Breast epithelium (tissue), 4 donors: ENCODE results near the gene CXCR6. TPM values are rescaled to one million over a fixed set of nuclear protein-coding genes. Genes with fewer than 3 reads are reported as not detected.
A peak's percentile ranks its signal among the peaks of the same experiment; 100 is the strongest.

Source experiments
- DNase-seq, 2 donors: peaks; one replicate each; pipeline ENCODE4 v3.0.0-alpha.2; 2019; ENCODE audit warnings: low spot score in 2 of 2
- H3K27ac ChIP-seq, 2 donors: fragments of 200-600 bp; sonication (generic) in 1 of 2; one replicate each; pipeline ENCODE4 v1.5.1; 2016 to 2019; ENCODE audit warnings: mild to moderate bottlenecking in 1 of 2
- H3K27me3 ChIP-seq, 2 donors: fragments of 200-600 bp; sonication (generic) in 1 of 2; one replicate each; pipeline versions ENCODE4 v1.5.1 to v1.6.0; 2017 to 2019; ENCODE audit warnings: control low read depth in 1 of 2, mild to moderate bottlenecking in 1 of 2
- H3K36me3 ChIP-seq: fragments of 200-600 bp; one replicate; pipeline ENCODE4 v1.5.1; 2019
- H3K4me1 ChIP-seq, 2 donors: fragments of 200-600 bp; sonication (generic); one replicate each; pipeline ENCODE4 v1.5.1; 2016 to 2019; ENCODE audit warnings: control low read depth in 1 of 2
- H3K4me3 ChIP-seq, 3 donors: fragments of 200-600 bp; sonication (generic); 1 replicate in 2 of 3; 2 replicates in 1 of 3; pipeline ENCODE4 v1.5.1; 2016 to 2019; ENCODE audit warnings: mild to moderate bottlenecking in 3 of 3, moderate library complexity in 2 of 3
- H3K9me3 ChIP-seq, 2 donors: fragments of 200-600 bp; sonication (generic) in 1 of 2; one replicate each; pipeline ENCODE4 v1.5.1; 2016 to 2019; ENCODE audit warnings: control low read depth in 1 of 2
- CTCF ChIP-seq, 3 donors: fragments of 450-650 bp; IDR thresholded peaks; one replicate each; pipeline ENCODE4 v1.5.1; 2016 to 2017; ENCODE audit warnings: antibody characterized with exemption in 3 of 3, mild to moderate bottlenecking in 3 of 3, moderate library complexity in 3 of 3
- POLR2A ChIP-seq: fragments of 450-650 bp; IDR thresholded peaks from one replicate; pipeline ENCODE4 v1.6.1; 2016; ENCODE audit warnings: antibody characterized with exemption, mild to moderate bottlenecking, moderate library complexity
- POLR2AphosphoS5 ChIP-seq, 3 donors: sonication (generic); formaldehyde crosslinking; IDR thresholded peaks; one replicate each; pipeline ENCODE4 v1.6.1; 2017; ENCODE audit warnings: antibody characterized with exemption in 3 of 3
- intact Hi-C: fragments of 100-400 bp; cut with DNase I; formaldehyde crosslinking; loops from one replicate; pipeline ENCODE4 v1.15.1; 2023; ENCODE audit warnings: low total_unique reads
- total RNA-seq, 3 donors: library from RNA; depleted of rRNA; stranded (reverse); fragments of >200 nt; gene quantifications; one replicate each; pipeline ENCODE4 v1.1.0, GENCODE V29; 2016

Gene CXCR6
- total RNA-seq, 3 donors from 2014 or later = 0.64 to 4.5 (median 4.3) TPM

GRCh38 chr3:45974686-45975085 is 31.4 kb downstream of the CXCR6 start:
- Histone ChIP-seq H3K27ac (peak overlapping the region in 1 of 2 donors; percentile 5), H3K27me3 (no peaks in the 10 kb centered on the region), H3K4me3 (no peak overlapping the region), H3K4me1 (no peaks in the 10 kb centered on the region), H3K36me3 (no peaks in the 10 kb centered on the region), H3K9me3 (no peaks in the 10 kb centered on the region)
- TF ChIP-seq CTCF (IDR thresholded peaks at IDR 0.05) (no peak), POLR2AphosphoS5 (IDR thresholded peaks at IDR 0.05) (no peak), POLR2A (no peak)
- intact Hi-C loops = no loop called here
- DNase-seq = no peak

GRCh38 chr3:45975686-45976085 is 32.4 kb downstream of the CXCR6 start:
- Histone ChIP-seq H3K4me3 (no peak overlapping the region), H3K4me1 (no peaks in the 10 kb centered on the region), H3K27ac (peak overlapping the region; percentile 6 to 10), H3K27me3 (no peaks in the 10 kb centered on the region), H3K36me3 (no peaks in the 10 kb centered on the region), H3K9me3 (no peaks in the 10 kb centered on the region)
- intact Hi-C loops = no loop called here
- DNase-seq = no peak
- TF ChIP-seq CTCF (IDR thresholded peaks at IDR 0.05) (no peak), POLR2AphosphoS5 (IDR thresholded peaks at IDR 0.05) (no peak), POLR2A (no peak)

- H3K4me3 ChIP-seq = no peak overlapping the region
- TF ChIP-seq POLR2A (no peak), POLR2AphosphoS5 (IDR thresholded peaks at IDR 0.05) (no peak)
- H3K36me3 ChIP-seq = no peaks in the 10 kb centered on the region
- peak overlapping the region; percentile 6 to 46 for H3K27ac ChIP-seq
- no peaks in the 10 kb centered on the region for H3K27me3 ChIP-seq
- intact Hi-C loops = no loop called here
- H3K9me3 ChIP-seq = no peaks in the 10 kb centered on the region
- no peak for DNase-seq
- H3K4me1 ChIP-seq = no peaks in the 10 kb centered on the region
Observed at GRCh38 chr3:45976191-45977091, 33.2 kb downstream of the CXCR6 start.

GRCh38 chr3:45978006-45978761 is 34.9 kb downstream of the CXCR6 start:
- H3K9me3 ChIP-seq = no peaks in the 10 kb centered on the region
- peak overlapping the region in 1 of 2 donors; percentile 51 for H3K27ac ChIP-seq
- no peaks in the 10 kb centered on the region for H3K4me1 ChIP-seq
- intact Hi-C loops = no loop called here
- peak; percentile 78 to 81 for DNase-seq
- H3K4me3 ChIP-seq = no peak overlapping the region
- no peaks in the 10 kb centered on the region for H3K36me3 ChIP-seq
- H3K27me3 ChIP-seq = no peaks in the 10 kb centered on the region
- TF ChIP-seq POLR2A = no peak

- peak overlapping the region; percentile 13 to 52 for H3K27ac ChIP-seq
- H3K4me1 ChIP-seq = peaks cover 4 to 7% of the 10 kb centered on the region in 2 donors
- no peaks in the 10 kb centered on the region for H3K27me3 ChIP-seq
- no peaks in the 10 kb centered on the region for H3K36me3 ChIP-seq
- no peak for DNase-seq
- TF ChIP-seq POLR2A (no peak), POLR2AphosphoS5 (IDR thresholded peaks at IDR 0.05) (no peak), CTCF (IDR thresholded peaks at IDR 0.05) (no peak)
- H3K9me3 ChIP-seq = no peaks in the 10 kb centered on the region
- intact Hi-C loops = no loop called here
- no peak overlapping the region for H3K4me3 ChIP-seq
Observed at GRCh38 chr3:45979378-45979777, 36.1 kb downstream of the CXCR6 start.
